Measurements from ENCODE around the gene CDH18. TPM values are rescaled to one million over a fixed set of nuclear protein-coding genes. Genes with fewer than 3 reads are reported as not detected.

CDH18 gene, protein sequence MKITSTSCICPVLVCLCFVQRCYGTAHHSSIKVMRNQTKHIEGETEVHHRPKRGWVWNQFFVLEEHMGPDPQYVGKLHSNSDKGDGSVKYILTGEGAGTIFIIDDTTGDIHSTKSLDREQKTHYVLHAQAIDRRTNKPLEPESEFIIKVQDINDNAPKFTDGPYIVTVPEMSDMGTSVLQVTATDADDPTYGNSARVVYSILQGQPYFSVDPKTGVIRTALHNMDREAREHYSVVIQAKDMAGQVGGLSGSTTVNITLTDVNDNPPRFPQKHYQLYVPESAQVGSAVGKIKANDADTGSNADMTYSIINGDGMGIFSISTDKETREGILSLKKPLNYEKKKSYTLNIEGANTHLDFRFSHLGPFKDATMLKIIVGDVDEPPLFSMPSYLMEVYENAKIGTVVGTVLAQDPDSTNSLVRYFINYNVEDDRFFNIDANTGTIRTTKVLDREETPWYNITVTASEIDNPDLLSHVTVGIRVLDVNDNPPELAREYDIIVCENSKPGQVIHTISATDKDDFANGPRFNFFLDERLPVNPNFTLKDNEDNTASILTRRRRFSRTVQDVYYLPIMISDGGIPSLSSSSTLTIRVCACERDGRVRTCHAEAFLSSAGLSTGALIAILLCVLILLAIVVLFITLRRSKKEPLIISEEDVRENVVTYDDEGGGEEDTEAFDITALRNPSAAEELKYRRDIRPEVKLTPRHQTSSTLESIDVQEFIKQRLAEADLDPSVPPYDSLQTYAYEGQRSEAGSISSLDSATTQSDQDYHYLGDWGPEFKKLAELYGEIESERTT
- total RNA-seq, result 12.8 TPM

DNA sequence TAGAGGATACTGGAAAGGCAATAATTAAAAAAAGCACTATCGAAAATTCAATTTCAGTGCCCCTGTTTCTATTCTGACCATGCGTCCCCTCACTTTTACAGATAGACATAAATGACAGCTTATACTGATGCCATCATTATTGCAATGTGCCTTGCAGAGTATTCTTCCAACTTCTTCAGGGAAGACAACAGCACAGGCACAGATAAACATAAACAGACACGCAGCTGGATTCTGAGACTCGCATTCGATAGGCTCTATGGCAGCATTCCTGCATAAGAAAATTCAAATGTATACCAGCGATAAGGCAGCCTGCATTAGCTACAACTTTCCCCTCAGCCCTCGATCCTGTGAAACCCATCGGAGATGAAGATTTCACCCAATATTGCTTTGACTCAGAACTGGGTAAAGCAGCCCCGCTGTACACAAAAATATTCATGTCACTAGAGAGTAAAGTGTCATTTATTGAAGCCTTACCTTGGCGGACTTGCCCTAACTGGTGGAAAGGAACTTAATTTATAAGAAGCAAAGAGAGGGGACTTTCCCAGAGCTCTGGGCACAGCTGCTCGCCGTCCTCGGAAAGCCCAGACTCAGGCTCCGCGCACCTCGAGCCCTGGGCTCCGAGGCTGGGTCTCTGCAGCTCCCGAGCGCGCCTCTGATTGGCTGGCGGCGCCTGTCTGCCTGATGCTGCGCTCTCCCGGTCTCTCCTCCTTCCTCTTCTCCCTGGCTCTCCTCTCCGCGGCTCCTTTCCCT lies at the start of gene CDH18:
TSS of gene CDH18 (minus strand) at position 589 of the 750 bp plus-strand sequence. CDS start 149,214 bp downstream, outside the sequence.

